Kidney (tissue), 14 donors: ENCODE results near the gene TMEM213. TPM values are rescaled to one million over a fixed set of nuclear protein-coding genes. Genes with fewer than 3 reads are reported as not detected.

Source experiments
- DNase-seq, 5 donors: peaks; one replicate each; pipeline ENCODE4 v3.0.0-alpha.2; 2013 to 2020
- FAIRE-seq: peaks from 2 replicates; lab custom pipeline; 2012; peaks lifted over from hg19 to GRCh38; lab: Jason Lieb, UNC
- H3K27ac ChIP-seq, 2 donors: one replicate each; pipeline ENCODE4 v1.7.0; 2013; ENCODE audit warnings: low read depth in 2 of 2, low read length in 2 of 2, inconsistent platforms in 1 of 2
- H3K27me3 ChIP-seq: one replicate; pipeline ENCODE4 v1.7.1; 2013; ENCODE audit warnings: low read length, inconsistent platforms; ENCODE audit not compliant: control insufficient read depth, insufficient read depth
- H3K36me3 ChIP-seq, 3 donors: one replicate each; pipeline versions ENCODE4 v1.7.0 to v1.7.1; 2013; ENCODE audit warnings: low read length in 3 of 3, control low read depth in 1 of 3, inconsistent platforms in 1 of 3; ENCODE audit not compliant: insufficient read depth in 3 of 3, control insufficient read depth in 2 of 3
- H3K4me1 ChIP-seq, 3 donors: one replicate each; pipeline versions ENCODE4 v1.7.0 to v1.7.1; 2013; ENCODE audit warnings: low read length in 3 of 3, inconsistent platforms in 1 of 3, low read depth in 1 of 3; ENCODE audit not compliant: control insufficient read depth in 2 of 3, insufficient read depth in 2 of 3
- H3K4me3 ChIP-seq, 3 donors: one replicate each; pipeline versions ENCODE4 v1.7.0 to v1.8.1; 2013; ENCODE audit warnings: low read length in 3 of 3, control low read depth in 1 of 3, inconsistent platforms in 1 of 3
- H3K9ac ChIP-seq, 3 donors: one replicate each; pipeline versions ENCODE4 v1.7.0 to v1.7.1; 2013; ENCODE audit warnings: low read length in 3 of 3, control low read depth in 1 of 3, inconsistent platforms in 1 of 3
- H3K9me3 ChIP-seq, 3 donors: one replicate each; pipeline versions ENCODE4 v1.7.0 to v1.7.1; 2013; ENCODE audit warnings: low read length in 3 of 3, control low read depth in 1 of 3, inconsistent platforms in 1 of 3; ENCODE audit not compliant: control insufficient read depth in 2 of 3, insufficient read depth in 1 of 3
- intact Hi-C: fragments of 100-400 bp; cut with DNase I; formaldehyde crosslinking; loops from one replicate; pipeline ENCODE4 v1.11.1; 2022
- polyA plus RNA-seq: library from polyadenylated mRNA; stranded (reverse); fragments of 350-450 nt; fragmentation: Illumina TruSeq; extraction: RNeasy Lipid Tissue Mini Kit (QIAGEN cat#74804); gene quantifications from one replicate; pipeline ENCODE4 v1.2.3, GENCODE V29; 2014; ENCODE audit warnings: low read depth, low replicate concordance; ENCODE audit not compliant: insufficient read depth
- total RNA-seq: library from RNA; stranded (reverse); fragmentation: NEBNext Ultra II Directional; extraction: Animal tissue kit (Norgen Biotek cat#: 25700); gene quantifications from one replicate; pipeline ENCODE4 v1.2.1, GENCODE V29; 2021
- TF ChIP-seq, protein P1 (sequence below): IDR thresholded peaks from 3 replicates; pipeline ENCODE4 v1.5.1; 2012; ENCODE audit warnings: mild to moderate bottlenecking, moderate library complexity, borderline replicate concordance; ENCODE audit not compliant: insufficient read depth; ENCODE audit errors: extremely low read depth
- donor health status: control.
- donor health status: control.
- donor health status: control.
- donor health status: control.
- donor health status: control.
- donor health status: DM: yes; HTN: yes; CAD: no.
- donor health status: Normal renal cell carcinoma (clear cell type).

TMEM213 gene
- total and polyA plus RNA-seq, 2 donors from 2014 or later, result 30.2 to 96.9 TPM

DNA sequence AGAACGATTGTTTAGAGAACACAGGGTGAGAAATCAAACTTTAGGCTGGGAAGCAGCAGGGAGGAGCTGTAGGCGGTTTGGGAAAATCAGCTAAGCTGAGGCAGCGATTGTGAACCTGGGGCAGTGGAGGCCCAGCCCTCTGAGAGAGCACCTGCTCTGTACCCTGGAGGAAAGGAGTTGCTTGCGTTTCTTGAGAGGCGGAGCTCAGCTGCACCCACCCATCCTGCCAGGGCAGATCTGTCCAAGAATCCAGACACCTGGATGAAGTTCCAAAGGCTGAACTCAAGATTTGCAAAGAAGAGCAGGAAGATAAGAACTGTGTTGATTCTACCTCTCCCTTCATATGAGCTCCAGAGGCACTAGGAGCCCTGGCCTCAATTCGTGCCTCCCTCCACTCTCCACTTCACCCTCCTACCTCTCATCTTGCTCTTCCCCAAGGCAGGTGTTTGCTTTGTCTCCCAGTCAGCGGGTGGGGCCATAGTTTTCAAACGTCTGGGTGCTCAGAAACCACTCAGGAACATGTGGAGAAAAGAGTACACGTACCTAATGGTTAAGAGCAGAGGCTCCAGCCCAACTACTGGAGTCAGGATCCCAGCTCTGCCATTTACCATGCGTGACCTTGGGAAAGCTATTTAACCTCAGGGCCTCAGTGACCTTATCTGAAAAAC, 21.5 kb upstream of the TMEM213 start:
- Histone ChIP-seq H3K27me3 (no peaks in the 10 kb centered on the region), H3K27ac (peak overlapping the region in 1 of 2 donors; percentile 65), H3K9me3 (no peaks in the 10 kb centered on the region), H3K4me3 (no peak overlapping the region), H3K9ac (no peak overlapping the region), H3K36me3 (no peaks in the 10 kb centered on the region), H3K4me1 (peaks cover 0 to 4% (median 0%) of the 10 kb centered on the region in 3 donors)
- TF ChIP-seq, protein P1, sequence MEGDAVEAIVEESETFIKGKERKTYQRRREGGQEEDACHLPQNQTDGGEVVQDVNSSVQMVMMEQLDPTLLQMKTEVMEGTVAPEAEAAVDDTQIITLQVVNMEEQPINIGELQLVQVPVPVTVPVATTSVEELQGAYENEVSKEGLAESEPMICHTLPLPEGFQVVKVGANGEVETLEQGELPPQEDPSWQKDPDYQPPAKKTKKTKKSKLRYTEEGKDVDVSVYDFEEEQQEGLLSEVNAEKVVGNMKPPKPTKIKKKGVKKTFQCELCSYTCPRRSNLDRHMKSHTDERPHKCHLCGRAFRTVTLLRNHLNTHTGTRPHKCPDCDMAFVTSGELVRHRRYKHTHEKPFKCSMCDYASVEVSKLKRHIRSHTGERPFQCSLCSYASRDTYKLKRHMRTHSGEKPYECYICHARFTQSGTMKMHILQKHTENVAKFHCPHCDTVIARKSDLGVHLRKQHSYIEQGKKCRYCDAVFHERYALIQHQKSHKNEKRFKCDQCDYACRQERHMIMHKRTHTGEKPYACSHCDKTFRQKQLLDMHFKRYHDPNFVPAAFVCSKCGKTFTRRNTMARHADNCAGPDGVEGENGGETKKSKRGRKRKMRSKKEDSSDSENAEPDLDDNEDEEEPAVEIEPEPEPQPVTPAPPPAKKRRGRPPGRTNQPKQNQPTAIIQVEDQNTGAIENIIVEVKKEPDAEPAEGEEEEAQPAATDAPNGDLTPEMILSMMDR, result no peak
- DNase-seq, result peak in 1 of 5 donors; percentile 32
- no peak for FAIRE-seq
- intact Hi-C loops, result no loop called here

DNA sequence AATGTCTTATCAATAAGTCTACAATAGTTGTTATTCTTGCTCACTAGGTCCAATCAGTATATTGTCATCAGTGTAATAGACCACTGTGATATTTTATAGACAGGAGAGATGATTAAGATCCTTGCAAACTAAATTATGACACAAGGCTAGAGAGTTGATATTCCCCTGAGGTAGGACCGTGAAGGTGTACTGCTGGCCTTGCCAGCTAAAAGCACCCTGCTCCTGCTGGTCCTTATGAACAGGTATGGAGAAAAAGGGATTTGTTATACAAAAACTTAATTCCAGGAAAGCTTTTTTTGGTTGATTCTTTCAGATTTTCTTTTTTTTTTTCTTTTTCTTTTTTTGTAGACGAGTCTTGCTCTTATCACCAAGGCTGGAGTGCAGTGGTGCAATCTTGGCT, 16.8 kb upstream of the TMEM213 start:
- H3K4me1 ChIP-seq, result peaks cover 0 to 2% (median 0%) of the 10 kb centered on the region in 3 donors
- no peaks in the 10 kb centered on the region for H3K27me3 ChIP-seq
- intact Hi-C loops, result no loop called here
- H3K9me3 ChIP-seq, result no peaks in the 10 kb centered on the region
- H3K4me3 ChIP-seq, result no peak overlapping the region
- no peak overlapping the region for H3K9ac ChIP-seq
- no peaks in the 10 kb centered on the region for H3K36me3 ChIP-seq
- TF ChIP-seq, protein P1, result no peak
- FAIRE-seq, result no peak
- no peak overlapping the region for H3K27ac ChIP-seq
- DNase-seq, result no peak

DNA sequence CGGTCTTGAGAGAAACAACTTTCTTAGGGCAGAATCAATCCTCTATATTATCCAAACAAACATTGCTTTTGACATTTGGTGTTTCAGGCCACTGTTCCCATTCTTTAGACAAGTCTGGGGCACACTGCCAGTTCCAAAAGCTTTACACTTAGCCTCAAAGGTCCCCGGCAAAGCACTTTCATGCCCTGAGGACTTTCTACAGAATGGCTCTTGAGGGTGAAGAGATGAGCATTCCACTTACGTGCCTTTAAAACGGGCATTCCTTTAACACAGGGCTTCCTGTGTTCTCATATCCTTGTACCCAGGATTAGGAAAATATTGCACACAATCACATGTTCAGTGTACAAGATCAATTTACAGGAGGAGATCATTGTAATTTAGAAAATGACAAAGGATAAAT, 13.1 kb upstream of the TMEM213 start:
- DNase-seq (no peak), FAIRE-seq (no peak)
- intact Hi-C loops, result no loop called here
- no peak overlapping the region for H3K4me3 ChIP-seq
- H3K27me3 ChIP-seq, result no peaks in the 10 kb centered on the region
- H3K36me3 ChIP-seq, result no peaks in the 10 kb centered on the region
- H3K4me1 ChIP-seq, result no peaks in the 10 kb centered on the region
- no peak overlapping the region for H3K27ac ChIP-seq
- H3K9me3 ChIP-seq, result no peaks in the 10 kb centered on the region
- TF ChIP-seq, protein P1, result no peak
- no peak overlapping the region for H3K9ac ChIP-seq
